HG03159 (cell line): ENCODE measurements around the gene EIF3L.

Experiments used
- ATAC-seq: cut with Tn5 transposase; IDR thresholded peaks from one replicate; pipeline ENCODE4 v1.9.1; 2021; ENCODE audit warnings: mild to moderate bottlenecking, moderate library complexity; ENCODE audit not compliant: unreplicated experiment

The EIF3L gene

GRCh38 chr22:37850801-37851200, 1.6 kb downstream of the EIF3L start:
- no peak for ATAC-seq

GRCh38 chr22:37852418-37852817, 3.2 kb downstream of the EIF3L start:
- ATAC-seq: no peak

- ATAC-seq: no peak
Observed at GRCh38 chr22:37854946-37855345, 5.7 kb downstream of the EIF3L start.

DNA sequence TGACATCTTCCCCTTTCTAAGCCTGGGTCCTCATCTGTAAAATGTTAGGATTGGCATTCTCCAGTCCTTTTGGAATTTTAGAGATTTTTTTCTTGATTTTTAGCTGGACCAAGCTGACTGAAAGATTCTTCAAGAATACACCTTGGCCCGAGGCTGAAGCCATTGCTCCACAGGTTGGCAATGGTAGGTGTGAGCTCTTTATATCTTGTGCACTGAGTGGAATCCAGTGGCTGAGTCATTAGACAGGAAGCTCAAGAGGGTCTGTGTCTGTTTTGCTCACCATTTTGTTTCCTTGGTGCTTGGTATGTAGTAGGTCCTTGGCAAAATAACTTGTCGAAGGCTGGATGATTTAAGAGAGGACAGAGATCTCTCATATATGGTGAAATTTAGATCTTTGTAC, 6.2 kb downstream of the EIF3L start:
- no peak for ATAC-seq

DNA sequence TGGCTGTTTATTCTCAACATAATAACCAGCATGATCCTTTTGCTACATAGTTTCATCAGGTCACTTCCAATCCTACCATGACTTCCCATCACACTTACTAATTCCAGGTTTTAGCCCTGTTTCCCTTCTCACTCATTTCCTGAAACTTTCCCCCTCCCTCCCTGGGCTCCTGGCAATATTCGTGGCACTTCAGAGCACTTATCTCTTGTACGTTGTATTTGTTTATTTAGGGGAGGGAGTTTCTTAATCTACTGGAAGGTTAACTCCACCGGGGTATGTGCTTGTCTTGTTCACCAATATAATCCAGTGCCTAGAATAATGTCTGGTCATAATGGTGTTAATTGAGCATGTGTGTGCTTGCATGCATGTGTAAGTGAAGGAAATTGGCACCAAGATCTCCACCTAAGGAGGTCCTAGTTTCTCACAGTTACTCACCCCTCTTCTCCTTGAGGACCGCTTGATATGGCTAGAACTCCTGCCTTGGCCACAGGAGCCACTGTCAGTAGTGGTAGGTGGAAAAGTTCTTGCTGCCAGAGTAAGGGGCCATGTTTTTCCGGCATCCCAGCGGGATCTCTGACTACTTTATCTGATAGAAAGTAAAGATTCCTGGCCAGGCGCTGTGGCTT, 11.7 kb downstream of the EIF3L start:
- ATAC-seq: no peak

- ATAC-seq: no peak
Observed at GRCh38 chr22:37862570-37863325, 13.5 kb downstream of the EIF3L start.

GRCh38 chr22:37865510-37865909, 16.3 kb downstream of the EIF3L start:
- no peak for ATAC-seq

DNA sequence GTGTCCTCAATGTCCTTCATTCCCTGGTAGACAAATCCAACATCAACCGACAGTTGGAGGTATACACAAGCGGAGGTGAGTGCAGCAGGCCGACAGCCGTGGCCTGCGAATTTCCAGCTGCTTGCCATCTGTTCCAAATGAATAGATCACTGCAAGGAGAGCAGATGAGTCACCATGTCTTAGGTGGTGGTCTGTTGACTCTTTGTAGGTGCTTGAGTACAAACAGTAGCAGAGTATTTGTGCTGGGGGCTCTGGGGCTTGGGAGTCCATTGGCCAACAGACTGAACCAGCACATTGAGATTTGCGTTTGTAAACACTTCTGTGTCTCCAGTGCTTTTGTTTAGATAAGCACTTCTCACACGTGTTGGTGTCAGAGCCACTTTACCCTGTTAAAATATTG, 21.1 kb downstream of the EIF3L start:
- no peak for ATAC-seq

DNA sequence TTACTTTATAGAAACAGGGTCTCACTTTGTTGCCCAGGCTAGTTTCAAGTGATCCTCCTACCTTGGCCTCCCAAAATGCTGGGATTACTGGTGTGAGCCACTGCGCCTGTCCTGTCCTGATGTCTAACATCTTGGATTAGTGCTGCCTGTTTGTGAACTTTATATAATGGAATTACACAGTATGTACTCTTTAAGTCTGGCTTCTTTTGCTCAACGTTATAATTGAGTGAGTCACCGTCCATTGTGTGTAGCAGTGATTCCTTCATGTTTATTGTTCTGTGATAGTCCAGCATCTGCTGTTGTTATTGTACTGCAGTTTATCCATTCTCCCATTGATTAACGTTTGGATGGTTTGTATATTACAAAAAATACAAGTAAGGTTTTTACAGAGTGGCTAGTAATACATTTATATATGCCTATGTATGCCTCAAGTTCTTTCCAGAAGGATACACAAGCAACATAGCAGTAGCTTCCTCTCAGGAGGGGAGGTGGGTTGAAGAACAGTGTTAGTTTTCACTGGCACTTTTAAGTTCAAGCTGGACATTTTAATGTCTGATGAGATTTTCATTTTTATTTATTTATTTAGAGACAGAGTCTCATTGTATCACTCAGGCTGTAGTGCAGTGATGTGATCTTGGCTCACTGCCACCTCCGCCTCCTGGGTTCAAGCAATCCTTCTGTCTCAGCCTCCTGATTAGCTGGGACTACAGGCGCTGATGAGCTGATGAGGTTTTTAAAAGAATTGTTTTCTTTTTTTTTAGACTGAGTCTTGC, 31.6 kb downstream of the EIF3L start:
- ATAC-seq: no peak

- ATAC-seq: no peak
Observed at GRCh38 chr22:37884420-37884819, 35.2 kb downstream of the EIF3L start.

GRCh38 chr22:37887584-37888378, 38.6 kb downstream of the EIF3L start:
- no peak for ATAC-seq

GRCh38 chr22:37891926-37892325, 42.7 kb downstream of the EIF3L start:
- no peak for ATAC-seq

- ATAC-seq: no peak
Observed at GRCh38 chr22:37892566-37893335, 43.5 kb downstream of the EIF3L start.

DNA sequence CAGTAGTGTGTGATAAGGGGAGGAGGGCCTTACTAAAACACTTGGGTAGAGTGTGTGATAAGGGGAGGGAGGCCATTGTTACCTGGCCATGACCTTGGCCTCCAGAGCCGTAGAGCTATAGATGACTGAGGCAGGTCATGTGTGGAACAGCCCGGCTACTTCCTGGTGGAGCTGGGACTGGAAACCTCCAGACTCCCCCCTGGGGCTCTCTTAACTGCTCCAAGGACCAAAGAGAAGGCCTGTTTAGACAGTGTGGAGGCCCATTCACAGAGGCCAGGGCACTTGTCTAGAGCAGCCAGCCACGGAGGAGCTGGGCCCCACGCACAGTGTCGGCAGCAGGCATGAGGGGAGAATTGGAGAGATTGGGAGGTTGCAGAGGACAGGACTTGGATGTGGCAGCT, 44.4 kb downstream of the EIF3L start:
- no peak for ATAC-seq

DNA sequence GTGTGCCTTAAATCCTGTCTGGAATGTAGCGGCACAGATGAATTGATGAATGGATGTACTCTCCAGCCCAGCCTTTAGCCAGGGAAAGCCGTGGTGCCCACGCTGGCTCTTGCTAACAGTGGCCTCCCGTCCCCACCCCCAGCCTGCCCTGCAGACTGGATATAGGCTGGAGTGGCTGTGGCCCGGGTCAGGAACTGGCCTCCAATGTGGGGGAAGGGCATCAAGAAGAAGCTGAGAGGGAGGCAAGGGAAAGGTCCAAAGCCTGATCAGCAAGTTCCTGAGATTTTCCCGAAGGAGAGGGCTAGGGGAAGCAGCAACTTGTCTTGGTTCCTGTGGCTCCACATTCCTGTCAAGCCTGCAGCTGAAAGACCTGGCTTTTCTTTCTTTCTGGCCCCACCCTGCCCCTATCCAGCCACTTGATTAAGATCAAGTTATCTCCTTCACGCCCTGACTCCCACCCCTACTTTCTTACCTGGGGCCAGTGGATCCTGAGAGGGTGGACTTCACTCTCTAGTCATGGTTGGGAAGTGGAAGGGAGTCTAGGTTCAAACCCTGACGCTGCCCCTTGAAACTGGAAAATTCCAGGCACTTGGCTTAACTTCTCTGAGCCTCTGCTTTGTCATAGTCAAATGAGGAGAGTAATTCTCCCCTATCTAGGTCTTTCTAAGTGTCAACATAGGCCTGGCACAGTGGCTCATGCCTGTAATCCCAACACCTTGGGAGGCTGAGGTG, 45.9 kb downstream of the EIF3L start:
- no peak for ATAC-seq

- no peak for ATAC-seq
Observed at GRCh38 chr22:37896181-37896592, 47.0 kb downstream of the EIF3L start.

- ATAC-seq: no peak
Observed at GRCh38 chr22:37896939-37897338, 47.7 kb downstream of the EIF3L start.

DNA sequence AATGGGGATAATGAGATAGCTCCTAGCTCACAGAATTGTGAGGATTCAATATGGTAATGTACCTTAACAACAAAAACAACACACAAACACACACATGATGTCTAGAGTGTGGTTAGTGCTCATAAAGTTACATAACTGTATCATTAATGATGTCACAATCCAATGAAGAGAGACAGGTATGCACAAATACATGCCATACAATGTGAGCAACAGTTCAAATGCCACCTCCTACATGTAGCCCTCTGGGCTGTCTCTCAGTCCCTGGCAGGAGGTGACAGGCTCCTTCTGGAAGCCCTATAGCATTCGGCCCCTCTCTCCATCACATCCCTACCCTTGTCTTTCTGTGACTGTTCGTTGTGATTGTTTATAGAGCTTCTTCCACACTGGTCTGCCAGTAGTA, 48.6 kb downstream of the EIF3L start:
- ATAC-seq: no peak

DNA sequence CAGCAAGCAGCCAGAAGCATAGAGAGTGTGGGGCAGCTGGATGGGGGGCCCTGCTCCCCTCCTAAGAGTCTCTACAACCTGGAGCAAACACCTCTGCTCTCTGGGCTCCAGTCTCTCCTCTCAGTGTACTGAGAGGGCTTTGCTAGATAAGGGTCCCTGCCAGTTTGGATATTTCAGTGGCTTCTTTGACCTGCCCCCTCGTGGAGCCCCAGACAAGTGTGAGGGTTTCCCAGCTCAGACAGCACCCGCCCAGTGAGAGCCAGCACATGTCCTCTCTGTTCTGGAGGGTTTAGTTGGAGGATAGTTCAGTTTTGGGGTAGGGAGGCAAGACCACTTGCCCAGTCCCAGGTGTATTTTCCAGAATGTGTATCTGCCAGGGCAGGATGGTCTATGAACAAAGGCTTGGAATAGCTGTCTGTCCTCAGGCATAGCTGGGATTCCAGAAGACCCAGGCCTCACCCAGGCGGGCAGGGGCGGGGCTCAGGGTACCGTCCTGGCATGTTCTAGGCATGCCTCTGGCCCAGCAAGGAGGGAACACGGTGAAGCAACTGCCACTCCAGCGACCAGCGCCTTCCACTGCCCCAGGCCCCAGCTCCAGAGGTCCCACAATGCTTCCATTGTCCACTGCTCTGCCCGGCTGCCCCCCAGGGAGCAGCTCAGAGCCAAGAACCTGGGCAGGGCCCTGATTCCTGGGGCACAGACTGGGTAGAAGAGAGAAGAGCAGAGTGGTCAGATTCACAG, 49.4 kb downstream of the EIF3L start:
- ATAC-seq: no peak
